G401 (cell line): ENCODE measurements around the gene ELL3. TPM values are rescaled to one million over a fixed set of nuclear protein-coding genes. Genes with fewer than 3 reads are reported as not detected.
"Not testable (repeated sequence)": the region's sequence is repeated elsewhere in the genome, so short reads cannot be mapped to it uniquely, and the experiment has no call there.

Source experiments
- DNase-seq: peaks from one replicate; pipeline ENCODE4 v3.0.0-alpha.2; 2015; ENCODE audit warnings: low spot score
- in situ Hi-C: cut with HindIII; loops from 2 replicates; pipeline ENCODE4 v1.10.0; 2016; ENCODE audit warnings: low sequenced_read_pairs, mixed read lengths
- total RNA-seq: library from RNA; depleted of rRNA; stranded (reverse); fragments of >200 nt; shearing (Covaris generic); gene quantifications from 2 replicates; pipeline ENCODE4 v1.2.3, GENCODE V29; 2014; rRNA removed

ELL3 gene, protein sequence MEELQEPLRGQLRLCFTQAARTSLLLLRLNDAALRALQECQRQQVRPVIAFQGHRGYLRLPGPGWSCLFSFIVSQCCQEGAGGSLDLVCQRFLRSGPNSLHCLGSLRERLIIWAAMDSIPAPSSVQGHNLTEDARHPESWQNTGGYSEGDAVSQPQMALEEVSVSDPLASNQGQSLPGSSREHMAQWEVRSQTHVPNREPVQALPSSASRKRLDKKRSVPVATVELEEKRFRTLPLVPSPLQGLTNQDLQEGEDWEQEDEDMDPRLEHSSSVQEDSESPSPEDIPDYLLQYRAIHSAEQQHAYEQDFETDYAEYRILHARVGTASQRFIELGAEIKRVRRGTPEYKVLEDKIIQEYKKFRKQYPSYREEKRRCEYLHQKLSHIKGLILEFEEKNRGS
- 44.6 and 51.2 TPM in 2 replicates for total RNA-seq

DNA sequence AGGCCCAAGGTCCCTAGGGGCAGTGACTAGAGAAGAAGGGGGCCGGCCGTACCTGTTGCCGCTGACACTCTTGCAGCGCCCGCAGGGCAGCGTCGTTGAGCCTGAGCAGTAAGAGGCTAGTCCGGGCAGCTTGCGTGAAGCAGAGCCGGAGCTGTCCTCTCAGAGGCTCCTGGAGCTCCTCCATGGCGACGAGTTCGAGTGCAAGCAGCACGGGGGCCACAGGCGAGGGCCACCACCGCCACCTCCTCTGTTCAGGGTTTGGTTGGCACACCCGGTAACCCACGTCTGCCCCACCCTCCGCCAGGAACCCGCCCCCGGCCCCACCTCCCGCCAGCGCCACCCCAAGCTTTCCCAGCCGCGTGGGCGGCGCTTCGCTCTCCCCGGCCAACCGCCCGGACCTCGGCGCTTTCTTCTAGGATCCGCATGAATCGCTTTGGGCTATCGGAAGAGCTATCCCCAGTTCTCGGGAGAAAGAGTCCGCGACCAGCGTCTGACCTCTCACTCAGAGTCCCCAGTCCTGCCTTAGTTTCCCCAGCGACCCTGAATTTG, at the start of gene ELL3:
ELL3 (minus strand) TSS at position 249 of the 549 bp plus-strand sequence; CDS start at position 184, 65 bp downstream.
- peak; percentile 75 for DNase-seq
- in situ Hi-C loops = loop anchor here (10.0 kb wide), 1 partner anchor 88 kb away; no protein-coding TSS in a partner anchor

DNA sequence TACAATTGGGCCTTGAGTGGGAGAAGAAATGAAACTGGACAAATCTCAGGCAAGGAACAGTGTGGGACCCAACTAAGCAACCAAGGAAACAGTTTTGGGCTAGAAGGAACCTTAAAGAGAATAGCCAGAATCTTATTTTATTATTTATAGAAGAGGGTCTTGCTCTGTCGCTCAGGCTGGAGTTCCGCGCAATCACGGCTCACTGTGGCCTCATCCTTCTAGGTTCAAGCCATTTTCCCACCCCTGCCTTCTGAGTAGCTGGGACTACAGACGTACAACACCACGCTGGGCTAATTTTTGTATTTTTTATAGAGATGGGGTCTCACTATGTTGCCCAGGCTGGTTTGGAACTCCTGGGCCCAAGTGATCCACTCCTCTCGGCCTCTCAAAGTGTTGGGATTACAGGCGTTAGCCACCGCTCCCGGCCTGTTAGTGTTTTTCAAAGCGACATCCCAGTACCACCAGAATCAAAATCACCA, 49.3 kb upstream of the ELL3 start:
- in situ Hi-C loops = no loop called here
- DNase-seq = no peak

DNA sequence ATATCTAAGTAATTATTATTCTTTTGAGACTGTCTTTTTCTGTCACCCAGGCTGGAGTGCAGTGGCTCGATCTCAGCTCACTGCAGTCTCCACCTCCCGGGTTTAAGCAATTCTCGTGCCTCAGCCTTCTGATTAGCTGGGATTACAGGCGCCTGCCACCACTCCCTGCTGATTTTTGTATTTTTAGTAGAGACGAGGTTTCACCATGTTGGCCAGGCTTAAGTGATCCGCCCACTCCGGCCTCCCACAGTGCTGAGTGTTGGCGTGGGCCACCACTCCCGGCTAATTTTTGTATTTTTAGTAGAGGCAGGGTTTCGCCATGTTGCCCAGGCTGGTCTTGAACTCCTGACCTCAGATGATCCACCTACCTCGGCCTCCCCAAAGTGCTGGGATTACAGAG, 48.5 kb upstream of the ELL3 start:
- DNase-seq, in situ Hi-C loops: not testable (repeated sequence)

DNA sequence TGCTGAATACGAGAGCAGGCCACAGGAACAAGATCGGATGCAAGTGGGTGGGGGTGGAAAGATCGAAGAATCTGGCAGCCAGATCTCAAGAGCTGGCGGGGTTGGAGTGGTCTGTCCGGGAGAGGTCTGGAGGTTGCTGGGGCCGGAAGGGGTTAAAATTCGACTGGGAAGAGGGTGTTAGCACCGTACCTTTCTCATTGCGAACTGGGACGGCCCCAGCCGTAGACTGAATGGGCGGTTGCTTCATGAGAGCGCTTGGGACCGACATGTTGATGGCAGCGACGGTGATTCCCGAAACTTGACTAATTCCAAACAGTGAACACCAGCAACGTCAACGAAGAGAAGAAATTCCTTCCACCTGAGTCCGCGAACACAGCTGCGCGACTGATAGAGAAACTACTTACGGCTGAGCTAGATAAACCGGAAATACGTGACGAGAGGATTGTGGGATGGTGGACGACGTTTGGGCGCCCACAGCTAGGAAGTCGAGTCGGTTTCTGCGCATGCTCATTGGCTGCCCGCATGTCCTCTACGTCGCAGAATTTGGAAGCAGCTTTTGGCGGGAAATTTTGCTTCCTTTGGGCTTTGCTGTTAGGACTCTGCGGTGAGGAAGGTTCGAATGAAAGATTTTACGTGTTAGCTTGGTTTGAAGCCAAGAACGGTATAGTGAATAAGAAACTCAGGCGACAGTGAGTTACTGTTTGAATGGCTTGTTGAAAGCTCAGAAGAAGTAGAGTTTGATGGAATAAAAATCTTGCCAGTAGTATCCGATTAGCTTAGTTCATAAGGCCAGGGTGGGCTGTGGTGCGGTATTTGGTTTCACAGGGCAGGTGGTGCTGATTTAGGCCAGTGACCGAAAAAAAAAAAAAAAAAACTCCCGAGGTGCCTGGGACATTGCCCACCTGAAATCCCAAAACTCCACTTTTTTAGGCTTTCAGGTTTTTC, 47.8 kb upstream of the ELL3 start, which contains the start of gene MFAP1:
MFAP1 (minus strand) TSS at position 389 of the 945 bp plus-strand sequence; CDS start at position 268, 121 bp downstream.
- in situ Hi-C loops = no loop called here
- DNase-seq = peak; percentile 99

DNA sequence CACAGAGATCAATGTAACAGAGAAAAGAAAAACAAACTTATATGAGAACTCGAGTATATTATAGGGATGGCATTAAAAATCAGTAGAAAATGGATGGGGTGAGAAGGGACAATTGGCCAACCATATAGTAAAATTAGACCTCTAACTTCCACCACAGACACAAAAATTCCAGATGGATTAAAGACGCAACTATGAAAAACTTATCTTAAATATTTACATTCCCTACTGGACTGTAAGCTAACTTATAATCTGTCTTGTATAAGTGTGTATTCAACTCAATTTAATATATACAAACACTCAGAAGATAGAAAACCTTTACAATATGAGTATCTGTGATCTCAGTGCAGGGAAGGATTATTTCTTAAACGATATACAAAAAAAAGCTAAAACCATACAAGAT, 44.7 kb upstream of the ELL3 start:
- in situ Hi-C loops = no loop called here
- DNase-seq = no peak

DNA sequence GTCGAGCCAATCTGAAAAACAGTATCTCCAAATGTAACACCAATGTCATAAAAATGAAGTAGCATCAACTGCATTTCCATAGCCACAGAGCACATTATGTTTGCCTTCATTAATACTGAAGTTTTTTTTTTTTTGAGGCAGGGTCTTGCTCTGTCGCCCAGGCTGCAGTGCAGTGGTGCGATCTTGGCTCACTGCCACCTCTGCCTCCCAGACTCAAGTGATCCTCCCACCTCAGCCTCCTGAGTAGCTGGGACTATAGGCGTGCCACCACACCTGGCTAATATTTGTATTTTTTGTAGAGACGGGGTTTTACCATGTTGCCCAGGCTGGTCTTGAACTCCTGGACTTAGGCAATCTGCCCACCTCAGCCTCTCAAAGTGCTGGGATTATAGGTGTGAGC, 38.3 kb upstream of the ELL3 start:
- in situ Hi-C loops, DNase-seq: not testable (repeated sequence)

DNA sequence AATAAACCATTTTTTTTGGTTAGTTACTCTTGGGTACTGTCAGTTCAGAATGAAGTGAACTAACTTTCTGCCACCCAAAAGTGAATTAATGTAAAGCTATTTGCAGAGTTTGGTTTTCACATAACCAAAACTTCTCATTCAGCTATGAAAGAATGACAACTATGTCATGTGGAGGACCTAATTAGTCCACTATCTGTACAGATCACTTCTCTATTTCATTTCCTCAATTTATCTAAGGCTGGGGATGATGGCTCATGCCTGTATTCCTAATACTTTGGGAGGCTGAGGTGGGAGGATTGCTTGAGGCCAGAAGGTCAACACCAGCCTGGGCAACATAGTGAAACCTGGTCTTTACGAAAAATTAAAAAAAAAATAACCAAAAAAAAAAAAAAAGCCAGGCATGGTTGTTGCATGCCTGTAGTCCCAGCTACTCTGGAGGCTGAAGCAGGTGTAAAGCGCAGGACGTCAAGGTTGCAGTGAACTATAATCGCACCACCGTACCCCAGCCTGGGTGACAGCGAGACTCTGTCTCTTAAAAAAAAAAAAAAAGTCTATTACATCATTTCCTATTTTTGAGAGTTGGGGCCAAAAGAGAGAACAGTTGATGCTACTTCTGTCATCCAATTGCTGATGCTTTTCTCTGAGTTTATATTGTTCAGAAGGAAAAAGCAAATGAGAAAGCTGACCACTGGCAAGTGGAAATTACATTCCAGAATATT, 32.4 kb upstream of the ELL3 start:
- in situ Hi-C loops = no loop called here

DNA sequence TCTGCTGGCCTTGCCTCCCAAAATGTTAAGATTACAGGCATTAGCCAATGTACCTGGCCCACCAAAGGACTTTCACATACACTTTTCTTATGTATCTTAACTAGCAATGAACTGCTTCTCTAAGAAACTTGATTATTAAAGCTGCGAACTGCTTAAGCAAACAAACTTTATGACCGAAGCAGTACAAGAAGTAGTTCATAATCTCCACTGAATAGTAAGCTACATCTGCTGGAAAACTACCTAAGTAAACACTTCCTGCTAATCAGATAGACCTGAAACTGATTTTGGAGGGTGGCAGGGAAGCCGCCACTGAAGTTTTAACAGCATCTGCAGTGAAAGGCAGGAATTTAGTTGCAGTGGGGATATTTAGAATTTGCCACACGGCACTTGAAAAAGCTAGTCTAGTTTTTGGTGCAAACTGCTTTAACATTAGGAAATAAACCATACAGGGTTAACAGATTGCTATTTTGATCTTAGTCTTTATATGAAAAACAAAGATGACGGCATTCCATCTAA, 31.7 kb upstream of the ELL3 start:
- DNase-seq = no peak
- in situ Hi-C loops = no loop called here

More for the DNA sequence above, 32.4 kb upstream of the ELL3 start:
- DNase-seq = no peak

DNA sequence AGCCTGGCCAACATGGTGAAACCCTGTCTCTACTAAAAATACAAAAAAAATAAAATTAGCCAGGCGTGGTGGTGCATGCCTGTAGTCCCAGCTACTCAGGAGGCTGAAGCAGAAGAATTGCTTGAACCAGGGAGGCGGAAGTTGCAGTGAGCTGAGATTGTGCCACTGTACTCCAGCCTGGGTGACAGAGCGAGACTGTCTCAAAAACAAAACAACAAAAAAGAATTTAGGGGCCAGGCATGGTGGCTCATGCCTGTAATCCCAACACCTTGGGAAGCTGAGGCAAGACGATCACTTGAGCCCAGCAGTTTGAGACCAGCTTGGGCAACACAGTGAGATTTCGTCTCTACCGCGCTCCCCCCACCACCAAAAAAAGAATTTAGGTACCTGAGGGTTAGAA, 25.9 kb upstream of the ELL3 start:
- DNase-seq, in situ Hi-C loops: not testable (repeated sequence)

DNA sequence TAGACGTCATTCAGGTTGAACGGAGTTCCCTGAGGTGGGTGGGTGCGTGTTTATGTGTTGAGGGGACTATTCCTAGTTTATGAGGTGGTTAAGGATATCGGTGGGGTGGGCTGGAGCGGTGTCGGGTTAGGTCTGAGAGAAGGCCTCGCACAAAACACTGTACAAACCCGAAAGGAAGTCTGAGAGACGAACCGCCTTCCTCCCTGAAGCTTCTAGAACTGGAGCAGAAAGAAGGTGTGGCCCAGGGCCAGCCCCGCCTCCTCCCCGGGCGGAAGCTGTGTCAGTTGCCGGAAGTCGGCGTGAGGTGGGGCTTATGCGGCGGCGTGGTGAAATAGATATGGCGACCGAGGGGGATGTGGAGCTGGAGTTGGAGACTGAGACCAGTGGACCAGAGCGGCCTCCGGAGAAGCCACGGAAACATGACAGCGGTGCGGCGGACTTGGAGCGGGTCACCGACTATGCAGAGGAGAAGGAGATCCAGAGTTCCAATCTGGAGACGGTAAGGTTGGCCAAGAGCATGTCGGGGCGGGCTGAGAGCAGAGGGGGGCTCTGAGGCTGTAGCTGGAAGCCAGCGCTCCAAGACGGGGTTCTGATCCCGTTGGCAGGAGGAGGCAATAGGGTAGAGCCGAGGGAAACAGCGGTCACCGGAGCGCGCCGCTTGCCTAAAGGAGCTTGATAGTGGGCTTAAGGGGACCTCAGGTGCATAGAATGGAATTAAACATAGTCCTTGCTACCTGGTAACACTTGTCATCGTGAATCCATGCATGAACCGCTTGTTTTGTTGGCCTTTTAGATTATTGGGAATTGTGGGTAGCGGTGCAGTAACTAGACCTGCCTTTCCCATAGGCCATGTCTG, 23.7 kb upstream of the ELL3 start, which contains the start of gene HYPK:
HYPK (plus strand) TSS at position 314 of the 856 bp plus-strand sequence; CDS start at position 338, 24 bp downstream.
- in situ Hi-C loops = no loop called here
- peak; percentile 95 for DNase-seq

DNA sequence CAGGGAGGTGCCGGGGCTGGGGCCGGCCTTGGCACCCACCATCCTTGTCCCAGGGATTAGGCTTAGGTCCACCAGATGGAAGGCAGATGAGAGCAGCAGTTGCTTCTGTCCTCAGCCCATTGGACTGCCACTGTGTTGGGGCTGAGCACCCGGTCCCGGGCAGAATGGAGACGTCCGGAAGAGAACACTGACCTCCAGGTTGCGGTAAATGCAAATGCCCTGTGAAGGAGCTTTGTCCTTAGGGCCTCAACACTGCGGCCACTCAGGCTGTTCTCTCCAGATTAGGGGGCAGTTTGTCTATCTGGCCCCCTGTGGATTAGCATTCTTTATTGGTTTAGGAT, 23.1 kb upstream of the ELL3 start, which contains the start of gene SERINC4:
SERINC4 (minus strand) TSS at position 276 of the 341 bp plus-strand sequence; CDS start at position 42, 234 bp downstream.
- in situ Hi-C loops = no loop called here
- no peak for DNase-seq

DNA sequence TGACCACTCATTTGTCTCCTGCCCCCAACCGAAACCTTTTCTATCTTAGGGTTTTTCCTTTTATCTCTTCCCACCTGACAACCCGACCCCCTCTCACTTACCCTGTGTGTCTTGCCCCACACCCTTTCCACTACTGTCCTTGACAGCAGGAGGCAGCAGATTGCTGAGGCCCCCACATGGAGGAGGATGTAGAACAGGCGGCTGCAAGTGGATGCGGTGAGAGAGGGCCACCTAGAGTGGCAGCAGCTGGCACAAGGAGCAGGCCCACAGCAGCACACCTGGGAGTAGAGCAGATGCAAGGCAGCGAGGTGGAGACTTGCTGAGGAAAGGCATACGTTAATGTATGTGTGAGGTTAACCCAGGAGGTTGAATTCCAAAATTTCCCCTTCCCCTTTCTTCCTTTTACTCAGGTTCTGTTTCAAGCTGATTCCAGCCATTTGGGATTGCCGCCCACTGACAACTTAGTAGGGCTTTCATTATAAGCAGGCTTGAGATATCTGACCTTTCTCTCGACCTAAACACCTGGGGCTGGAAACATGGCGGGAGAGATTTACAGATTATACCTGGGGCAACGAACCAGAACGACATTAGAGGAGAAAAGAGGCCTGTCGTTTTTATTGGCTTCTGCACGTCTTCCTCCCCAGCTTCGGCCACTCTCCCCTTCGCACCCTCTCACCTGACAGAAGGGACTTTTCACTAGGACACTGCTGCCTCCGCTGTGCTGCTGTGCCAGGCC, 22.6 kb upstream of the ELL3 start:
- in situ Hi-C loops = no loop called here
- peak; percentile 10 for DNase-seq

DNA sequence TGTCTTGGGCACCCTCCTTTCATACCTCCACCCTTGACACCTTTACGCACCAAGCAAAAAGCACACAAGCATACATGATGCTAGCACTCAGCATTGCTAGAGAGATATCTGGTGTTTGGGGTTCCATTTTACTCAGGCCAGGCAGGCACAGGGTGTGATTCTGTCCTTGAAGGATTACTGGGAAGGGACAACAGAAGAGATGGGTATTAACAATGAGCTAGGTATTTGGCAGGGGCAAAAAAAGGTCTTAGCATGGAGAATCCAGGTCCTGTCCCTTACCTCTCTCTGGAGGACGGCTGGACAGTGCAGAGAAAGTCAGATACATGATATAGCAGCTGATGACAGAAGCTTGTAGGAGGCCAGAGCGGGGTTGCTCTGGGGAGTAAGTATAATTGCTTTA, 19.8 kb upstream of the ELL3 start:
- in situ Hi-C loops = no loop called here
- DNase-seq = no peak

DNA sequence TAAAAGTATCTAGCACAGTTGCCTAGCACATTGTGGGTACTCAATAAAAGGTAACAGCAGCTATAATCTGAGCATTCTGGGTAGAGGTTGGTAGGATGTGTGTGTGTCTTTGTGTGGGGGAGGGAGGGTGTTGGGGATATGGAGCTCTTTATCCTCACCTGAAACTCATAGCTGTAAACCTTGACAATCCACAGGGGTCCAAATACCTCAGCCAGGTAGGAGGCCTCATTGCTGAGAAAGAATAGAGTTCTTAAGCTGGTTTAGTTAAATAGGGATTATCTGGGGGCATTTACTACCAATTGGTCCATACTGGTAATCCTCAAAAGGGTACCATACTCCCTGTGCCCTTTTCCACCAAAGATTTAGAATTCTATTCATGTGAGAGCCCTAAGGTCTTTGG, 19.2 kb upstream of the ELL3 start:
- in situ Hi-C loops = no loop called here
- peak; percentile 8 for DNase-seq

DNA sequence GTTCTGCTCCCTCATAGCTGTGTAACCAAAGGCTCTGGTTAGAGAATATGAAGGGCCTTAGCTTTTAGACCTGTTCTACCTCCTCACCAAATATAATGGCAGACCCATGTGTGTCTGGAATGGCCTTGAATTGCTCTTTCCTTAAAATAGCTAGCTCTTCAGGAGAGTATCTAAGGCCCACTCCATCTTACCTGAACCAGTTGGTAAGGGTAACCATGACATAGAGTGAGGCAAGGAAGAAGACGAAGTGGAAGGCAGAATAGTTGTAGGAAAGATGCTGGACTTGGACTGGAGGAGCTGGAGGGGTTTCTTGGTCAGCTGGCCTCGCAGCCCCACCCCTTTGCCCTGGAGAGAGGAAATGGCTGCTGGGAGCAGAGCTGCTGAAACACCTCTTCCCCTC, 18.4 kb upstream of the ELL3 start:
- no peak for DNase-seq

DNA sequence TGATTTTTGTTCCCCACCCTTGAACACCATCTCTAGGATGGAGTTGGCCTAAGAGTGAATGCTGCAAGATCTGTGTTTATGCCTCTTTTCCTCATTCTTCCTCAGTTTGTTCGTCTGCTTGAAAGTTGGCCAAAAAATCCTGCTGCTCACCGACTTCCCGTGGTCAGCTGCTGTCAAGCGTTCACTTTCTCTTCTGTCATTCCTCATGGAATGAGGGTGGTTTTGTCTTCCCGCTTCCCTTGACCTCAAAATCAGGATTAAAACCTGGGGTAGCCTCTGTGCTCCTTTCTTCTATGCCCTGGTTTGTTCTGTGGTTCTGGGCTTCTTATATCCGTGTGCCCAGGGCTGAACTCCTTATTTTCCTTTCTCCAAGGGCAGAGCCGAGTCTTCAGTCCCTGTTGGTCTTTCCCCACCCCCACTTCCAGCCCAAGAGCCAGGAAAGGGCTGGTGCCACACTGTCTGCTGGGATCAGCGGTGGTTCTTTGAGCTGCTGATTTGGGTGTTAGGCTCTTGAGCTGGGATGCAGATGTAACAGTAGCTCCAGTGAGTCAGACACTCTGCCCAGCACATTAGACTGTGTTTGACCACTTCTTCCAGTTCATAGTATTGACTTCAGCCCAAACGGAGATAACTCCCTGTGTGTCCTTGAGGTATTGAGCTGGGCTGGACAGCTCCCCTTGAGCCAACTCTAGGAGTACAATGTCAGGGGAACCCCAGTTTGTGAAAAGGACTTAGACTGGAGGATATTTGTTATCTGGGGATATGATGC, 17.7 kb upstream of the ELL3 start:
- no peak for DNase-seq
- in situ Hi-C loops = no loop called here

More for the DNA sequence above, 18.4 kb upstream of the ELL3 start:
- in situ Hi-C loops = no loop called here
